ENCODE results near the gene SEC61G. TPM values are rescaled to one million over a fixed set of nuclear protein-coding genes. Genes with fewer than 3 reads are reported as not detected.

Gene SEC61G
- total RNA-seq, 1 experiment from 2014 or later: 176 TPM

DNA sequence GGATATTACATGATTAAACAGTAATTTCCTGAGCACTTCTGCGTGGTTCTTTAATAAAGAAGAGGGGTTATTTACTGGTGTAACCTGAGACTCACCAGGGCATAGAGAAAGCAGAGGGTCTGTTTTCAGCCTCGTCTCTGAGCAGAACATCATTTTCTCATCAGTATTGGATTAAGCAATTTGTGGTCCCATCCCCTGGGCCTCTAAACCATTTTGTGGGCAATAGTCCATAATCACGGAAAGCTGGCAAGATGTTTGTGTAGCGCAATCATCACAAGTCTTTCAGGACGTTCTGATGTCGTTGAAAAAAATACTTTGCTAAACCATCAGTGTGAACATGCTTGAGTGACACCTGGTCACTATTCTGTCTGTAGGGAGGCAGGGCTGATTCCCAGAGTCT lies 37.1 kb upstream of the SEC61G start:
- Histone ChIP-seq H2BK15ac (ENCODE audit: low read depth, low read length) (no peak overlapping the region), H3K27ac (ENCODE audit: insufficient read length, low read depth, low read length) (no peak overlapping the region), H3K79me2 (ENCODE audit: insufficient read depth, low read length) (no peaks in the 10 kb centered on the region), H3K9me3 (ENCODE audit: control insufficient read depth, low read depth, low read length) (no peaks in the 10 kb centered on the region), H2BK20ac (ENCODE audit: low read depth, low read length, poor library complexity, severe bottlenecking) (no peak overlapping the region), H2BK120ac (ENCODE audit: low read depth, low read length, poor library complexity, severe bottlenecking) (no peak overlapping the region), H2AFZ (ENCODE audit: low read length) (no peak overlapping the region), H3K4ac (ENCODE audit: low read depth, low read length) (no peak overlapping the region), H4K91ac (ENCODE audit: insufficient read length, low read depth, low read length) (no peak overlapping the region), H3K14ac (ENCODE audit: insufficient read depth, low read length) (no peak overlapping the region), H3K23ac (ENCODE audit: insufficient read length, low read depth, low read length) (no peak overlapping the region), H3K79me1 (ENCODE audit: insufficient read depth, low read depth, low read length, poor library complexity, severe bottlenecking) (no peaks in the 10 kb centered on the region), H4K8ac (replicated peaks; ENCODE audit: insufficient read length, low read depth, low read length) (no peak overlapping the region), H2BK5ac (ENCODE audit: insufficient read length, low read length) (no peak overlapping the region), H2BK12ac (ENCODE audit: insufficient read length, low read depth, low read length) (no peak overlapping the region), H3K4me2 (ENCODE audit: insufficient read depth, insufficient read length, low read length) (no peak overlapping the region), H3K23me2 (ENCODE audit: insufficient read length, low read depth, low read length, poor library complexity, severe bottlenecking) (no peaks in the 10 kb centered on the region), H3K4me1 (ENCODE audit: insufficient read depth, low read length) (no peaks in the 10 kb centered on the region), H4K20me1 (ENCODE audit: control insufficient read depth, insufficient read depth, insufficient read length) (no peaks in the 10 kb centered on the region), H3T11ph (ENCODE audit: low read length) (no peak overlapping the region), H3K18ac (ENCODE audit: insufficient read length, low read depth, low read length) (no peak overlapping the region), H2AK5ac (ENCODE audit: insufficient read length, low read length) (no peak overlapping the region), H3K56ac (ENCODE audit: insufficient read length, low read depth, low read length) (no peak overlapping the region), H4K5ac (ENCODE audit: insufficient read length, low read depth, low read length) (no peak overlapping the region), H3K27me3 (ENCODE audit: insufficient read depth, low read length) (no peaks in the 10 kb centered on the region), H3K9ac (ENCODE audit: extremely low read depth, insufficient read length, low read length) (no peak overlapping the region)
- no peaks in the 10 kb centered on the region; a peak in 1 of 5 replicates for H3K9me3 Mint-ChIP-seq
- no peak overlapping the region for H3K27ac Mint-ChIP-seq
- no peaks in the 10 kb centered on the region for H3K36me3 Mint-ChIP-seq (ENCODE audit: insufficient read depth in 1 of 3, low read depth in 3 of 3)
- H3K4me1 Mint-ChIP-seq: no peaks in the 10 kb centered on the region
- no peak overlapping the region for H3K4me3 Mint-ChIP-seq
- DNase-seq: no peak
- peaks cover 3% of the 10 kb centered on the region for H3K27me3 Mint-ChIP-seq (ENCODE audit: low read depth)
- TF ChIP-seq, protein P1, sequence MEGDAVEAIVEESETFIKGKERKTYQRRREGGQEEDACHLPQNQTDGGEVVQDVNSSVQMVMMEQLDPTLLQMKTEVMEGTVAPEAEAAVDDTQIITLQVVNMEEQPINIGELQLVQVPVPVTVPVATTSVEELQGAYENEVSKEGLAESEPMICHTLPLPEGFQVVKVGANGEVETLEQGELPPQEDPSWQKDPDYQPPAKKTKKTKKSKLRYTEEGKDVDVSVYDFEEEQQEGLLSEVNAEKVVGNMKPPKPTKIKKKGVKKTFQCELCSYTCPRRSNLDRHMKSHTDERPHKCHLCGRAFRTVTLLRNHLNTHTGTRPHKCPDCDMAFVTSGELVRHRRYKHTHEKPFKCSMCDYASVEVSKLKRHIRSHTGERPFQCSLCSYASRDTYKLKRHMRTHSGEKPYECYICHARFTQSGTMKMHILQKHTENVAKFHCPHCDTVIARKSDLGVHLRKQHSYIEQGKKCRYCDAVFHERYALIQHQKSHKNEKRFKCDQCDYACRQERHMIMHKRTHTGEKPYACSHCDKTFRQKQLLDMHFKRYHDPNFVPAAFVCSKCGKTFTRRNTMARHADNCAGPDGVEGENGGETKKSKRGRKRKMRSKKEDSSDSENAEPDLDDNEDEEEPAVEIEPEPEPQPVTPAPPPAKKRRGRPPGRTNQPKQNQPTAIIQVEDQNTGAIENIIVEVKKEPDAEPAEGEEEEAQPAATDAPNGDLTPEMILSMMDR (conservative IDR thresholded peaks at IDR 0.05): no peak
- WGBS (ENCODE audit: extremely low coverage, insufficient read length, low lambda C conversion rate): no CpG with 5 or more reads among the region's 6 CpGs
